GM19193 (cell line): ENCODE data around the gene TSPAN15.

Source experiments
- POLR2A ChIP-seq: IDR thresholded peaks from 4 replicates; pipeline ENCODE4 v1.6.1; 2011; ENCODE audit not compliant: insufficient read depth, insufficient read length; ENCODE audit errors: extremely low read depth

TSPAN15 gene

GRCh38 chr10:69463886-69464285 lies 12.6 kb downstream of the TSPAN15 start:
- TF ChIP-seq POLR2A: no peak

GRCh38 chr10:69464401-69464800 lies 13.1 kb downstream of the TSPAN15 start:
- TF ChIP-seq POLR2A: no peak

GRCh38 chr10:69464801-69465401 lies 13.6 kb downstream of the TSPAN15 start:
- no peak for TF ChIP-seq POLR2A

- no peak for TF ChIP-seq POLR2A
Measured at GRCh38 chr10:69465457-69466157, 14.3 kb downstream of the TSPAN15 start.

- TF ChIP-seq POLR2A: no peak
Measured at GRCh38 chr10:69466158-69466490, 14.9 kb downstream of the TSPAN15 start.

GRCh38 chr10:69466689-69467088 lies 15.4 kb downstream of the TSPAN15 start:
- TF ChIP-seq POLR2A: no peak

GRCh38 chr10:69467928-69468750 lies 16.9 kb downstream of the TSPAN15 start:
- TF ChIP-seq POLR2A: no peak

GRCh38 chr10:69468751-69469089 lies 17.5 kb downstream of the TSPAN15 start:
- no peak for TF ChIP-seq POLR2A

- TF ChIP-seq POLR2A: no peak
Measured at GRCh38 chr10:69469976-69470375, 18.7 kb downstream of the TSPAN15 start.

GRCh38 chr10:69470463-69471384 lies 19.5 kb downstream of the TSPAN15 start:
- no peak for TF ChIP-seq POLR2A

GRCh38 chr10:69472142-69472541 lies 20.9 kb downstream of the TSPAN15 start:
- TF ChIP-seq POLR2A: no peak

GRCh38 chr10:69472544-69472943 lies 21.3 kb downstream of the TSPAN15 start:
- no peak for TF ChIP-seq POLR2A

GRCh38 chr10:69473304-69473990 lies 22.2 kb downstream of the TSPAN15 start:
- no peak for TF ChIP-seq POLR2A

- no peak for TF ChIP-seq POLR2A
Measured at GRCh38 chr10:69474742-69475432, 23.6 kb downstream of the TSPAN15 start.
